ENCODE data around the gene PRKAG1.

DNA sequence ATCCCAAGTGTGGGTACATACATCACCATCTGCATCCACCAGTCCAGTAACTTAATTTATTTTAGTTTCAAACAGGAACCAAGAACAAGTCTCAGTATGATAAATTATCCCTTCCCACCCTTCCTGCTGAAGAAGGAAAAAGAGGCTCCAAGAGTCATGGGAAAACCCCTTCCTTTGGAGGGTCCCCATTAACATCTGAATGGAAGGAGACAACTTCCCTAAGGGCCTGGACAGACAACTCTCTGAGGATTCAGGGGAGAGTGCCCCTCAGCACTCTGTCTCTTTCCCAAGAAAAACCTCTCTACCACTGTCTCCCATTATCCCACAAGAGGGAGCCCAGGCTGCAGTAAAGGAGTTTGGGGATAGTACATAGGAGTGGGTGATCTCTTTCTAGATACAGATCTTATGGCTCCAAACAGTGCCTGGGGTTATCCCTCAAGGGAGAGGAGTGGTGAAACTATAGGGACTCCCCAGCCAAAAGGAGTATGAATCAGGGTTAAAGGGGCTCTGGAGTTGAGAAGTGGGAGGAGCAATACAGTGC, 53.2 kb downstream of the PRKAG1 start:
- TF ChIP-seq ZNF274 (IDR thresholded peaks at IDR 0.05; ENCODE audit: low read depth, low read length) (no peak), YY1 (IDR thresholded peaks at IDR 0.05; ENCODE audit: insufficient read depth, insufficient read length) (no peak)
